HG02642 (cell line): Measurements from ENCODE around the gene ARHGAP31.

Experiments used
- ATAC-seq: cut with Tn5 transposase; IDR thresholded peaks from one replicate; pipeline ENCODE4 v1.9.1; 2021; ENCODE audit warnings: mild to moderate bottlenecking; ENCODE audit not compliant: unreplicated experiment, poor library complexity

Gene ARHGAP31

GRCh38 chr3:119375106-119375505, 80.9 kb downstream of the ARHGAP31 start:
- ATAC-seq, result no peak

- no peak for ATAC-seq
These were observed 81.3 kb downstream of the ARHGAP31 start for GRCh38 chr3:119375510-119375909.

- ATAC-seq, result no peak
These were observed 82.6 kb downstream of the ARHGAP31 start for GRCh38 chr3:119376758-119377157.

- no peak for ATAC-seq
These were observed 84.1 kb downstream of the ARHGAP31 start for GRCh38 chr3:119378259-119378803.

- ATAC-seq, result no peak
These were observed 86.5 kb downstream of the ARHGAP31 start for GRCh38 chr3:119380697-119381096.

- ATAC-seq, result no peak
These were observed 88.0 kb downstream of the ARHGAP31 start for GRCh38 chr3:119382134-119382533.

GRCh38 chr3:119388577-119388976, 94.4 kb downstream of the ARHGAP31 start:
- ATAC-seq, result no peak

- ATAC-seq, result peak; percentile 81
These were observed 101.8 kb downstream of the ARHGAP31 start for GRCh38 chr3:119395923-119396358.

GRCh38 chr3:119396870-119397269, 102.7 kb downstream of the ARHGAP31 start:
- ATAC-seq, result no peak

- ATAC-seq, result no peak
These were observed 106.3 kb downstream of the ARHGAP31 start for GRCh38 chr3:119400466-119400865.

- ATAC-seq, result peak; percentile 50
These were observed 106.9 kb downstream of the ARHGAP31 start for GRCh38 chr3:119401069-119401468.

- peak; percentile 68 for ATAC-seq
These were observed 107.6 kb downstream of the ARHGAP31 start for GRCh38 chr3:119401503-119402440.

- no peak for ATAC-seq
These were observed 108.6 kb downstream of the ARHGAP31 start for GRCh38 chr3:119402791-119403190.

GRCh38 chr3:119403201-119403600, 109.0 kb downstream of the ARHGAP31 start:
- ATAC-seq, result no peak

- no peak for ATAC-seq
These were observed 111.1 kb downstream of the ARHGAP31 start for GRCh38 chr3:119405315-119405714.

GRCh38 chr3:119408243-119408950, 114.2 kb downstream of the ARHGAP31 start:
- ATAC-seq, result peak; percentile 73

- ATAC-seq, result no peak
These were observed 115.7 kb downstream of the ARHGAP31 start for GRCh38 chr3:119409844-119410243.

- no peak for ATAC-seq
These were observed 119.6 kb downstream of the ARHGAP31 start for GRCh38 chr3:119413603-119414280.

GRCh38 chr3:119416873-119417272, 122.7 kb downstream of the ARHGAP31 start:
- ATAC-seq, result no peak

- ATAC-seq, result no peak
These were observed 123.8 kb downstream of the ARHGAP31 start for GRCh38 chr3:119417771-119418512.
